Measurements from ENCODE around the gene RILPL2.
"Not testable (repeated sequence)": the region's sequence is repeated elsewhere in the genome, so short reads cannot be mapped to it uniquely, and the experiment has no call there.

RILPL2 gene

GRCh38 chr12:123379391-123379790, 57.1 kb downstream of the RILPL2 start:
- DNase-seq = no peak

GRCh38 chr12:123372415-123372814, 64.1 kb downstream of the RILPL2 start:
- not testable (repeated sequence) for DNase-seq

GRCh38 chr12:123371667-123372368, 64.7 kb downstream of the RILPL2 start:
- DNase-seq = not testable (repeated sequence)

- DNase-seq = no peak
Measured at GRCh38 chr12:123369229-123369628, 67.3 kb downstream of the RILPL2 start.

- DNase-seq = not testable (repeated sequence)
Measured at GRCh38 chr12:123368431-123368830, 68.1 kb downstream of the RILPL2 start.

GRCh38 chr12:123367511-123367910, 69.0 kb downstream of the RILPL2 start:
- DNase-seq = no peak

Data from T-helper 9 cell (primary cell).